Naive B cell (primary cell): ENCODE measurements around the gene RELN. TPM values are rescaled to one million over a fixed set of nuclear protein-coding genes. Genes with fewer than 3 reads are reported as not detected.
A peak's percentile ranks its signal among the peaks of the same experiment; 100 is the strongest.

Source experiments
- ATAC-seq, 2 donors: fragments of 150-1000 bp; cut with Tn5 transposase; 2 replicates each; pipeline ENCODE4 v1.10.0; 2021; ENCODE audit warnings: low read depth in 2 of 2, mild to moderate bottlenecking in 2 of 2, moderate library complexity in 2 of 2
- DNase-seq: peaks from one replicate; pipeline ENCODE4 v3.0.0; 2022
- H3K27ac Mint-ChIP-seq, 6 donors: one replicate each; pipeline ENCODE4 v1.8.0; 2020 to 2022; ENCODE audit warnings: mild to moderate bottlenecking in 6 of 6, mixed read lengths in 6 of 6, moderate library complexity in 5 of 6, inconsistent platforms in 2 of 6
- H3K27me3 Mint-ChIP-seq, 3 donors: one replicate each; pipeline ENCODE4 v1.8.0; 2021 to 2022; ENCODE audit warnings: mixed read lengths in 3 of 3, mild to moderate bottlenecking in 1 of 3
- H3K36me3 Mint-ChIP-seq, 2 donors: one replicate each; pipeline ENCODE4 v1.8.0; 2020 to 2022; ENCODE audit warnings: mixed read lengths in 2 of 2, inconsistent platforms in 1 of 2, mild to moderate bottlenecking in 1 of 2
- H3K4me1 Mint-ChIP-seq, 3 donors: one replicate each; pipeline ENCODE4 v1.8.0; 2020 to 2022; ENCODE audit warnings: mixed read lengths in 3 of 3, inconsistent platforms in 1 of 3, mild to moderate bottlenecking in 1 of 3, moderate library complexity in 1 of 3
- H3K4me3 Mint-ChIP-seq, 8 donors: one replicate each; pipeline ENCODE4 v1.8.0; 2020 to 2022; ENCODE audit warnings: mild to moderate bottlenecking in 8 of 8, mixed read lengths in 8 of 8, moderate library complexity in 8 of 8, inconsistent platforms in 2 of 8
- H3K9me3 Mint-ChIP-seq, 7 donors: one replicate each; pipeline ENCODE4 v1.8.0; 2020 to 2022; ENCODE audit warnings: mixed read lengths in 7 of 7, mild to moderate bottlenecking in 5 of 7, inconsistent platforms in 2 of 7, moderate library complexity in 1 of 7
- polyA plus RNA-seq, 6 donors: library from polyadenylated mRNA; unstranded; fragments of 300-500 nt; fragmentation: Illumina TruSeq; gene quantifications; one replicate each; pipeline ENCODE4 v1.2.3, GENCODE V29; 2021; ENCODE audit warnings: low read depth in 6 of 6

Gene RELN
- polyA plus RNA-seq, 6 donors from 2014 or later = not detected

DNA sequence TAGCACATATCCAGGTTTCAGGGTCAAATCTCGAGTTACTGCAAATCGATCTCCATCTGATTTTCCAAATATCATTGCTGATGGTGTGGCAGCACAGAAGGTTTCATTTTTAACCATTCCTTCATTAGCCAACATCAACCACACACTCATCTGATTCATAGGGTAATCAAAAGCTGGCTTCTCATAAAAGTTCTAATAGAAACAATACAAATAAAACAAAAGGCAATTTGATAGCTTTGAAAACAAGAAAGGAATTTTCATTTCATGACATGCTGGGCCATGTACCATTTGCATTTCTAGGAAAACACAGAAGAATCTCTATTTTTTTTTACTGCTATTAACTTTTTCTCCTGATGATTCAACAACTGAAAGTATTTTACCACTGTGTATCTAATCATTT, 395.8 kb downstream of the RELN start:
- Mint-ChIP-seq H3K27me3 (peaks cover 0 to 18% (median 8%) of the 10 kb centered on the region in 3 donors), H3K27ac (no peak overlapping the region), H3K9me3 (peaks cover 0 to 4% (median 0%) of the 10 kb centered on the region in 7 donors), H3K4me3 (no peak overlapping the region), H3K4me1 (no peaks in the 10 kb centered on the region), H3K36me3 (no peaks in the 10 kb centered on the region)
- no peak for ATAC-seq
- DNase-seq = no peak

DNA sequence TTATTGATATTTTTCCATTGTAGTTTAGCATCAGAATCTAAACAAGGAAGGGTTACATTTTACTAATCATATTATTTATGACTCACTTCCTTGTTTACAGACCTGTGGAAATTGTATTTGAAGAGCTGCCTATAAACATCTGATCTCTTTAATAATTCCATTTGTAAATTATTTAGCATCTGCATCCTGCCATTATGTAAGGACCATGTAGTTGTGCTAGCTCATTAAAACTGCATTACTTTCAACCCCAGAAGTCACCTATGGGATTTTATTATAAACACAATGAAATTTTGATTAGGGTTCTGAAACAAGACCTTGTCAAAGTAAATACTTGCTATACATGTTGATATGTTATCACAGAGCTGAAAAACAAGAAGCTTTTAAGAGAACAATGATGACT, 396.6 kb downstream of the RELN start:
- H3K27me3 Mint-ChIP-seq = peaks cover 0 to 14% (median 8%) of the 10 kb centered on the region in 3 donors
- no peak for DNase-seq
- H3K4me3 Mint-ChIP-seq = no peak overlapping the region
- ATAC-seq = no peak
- peaks cover 0 to 4% (median 0%) of the 10 kb centered on the region in 7 donors for H3K9me3 Mint-ChIP-seq
- no peak overlapping the region for H3K27ac Mint-ChIP-seq
- H3K36me3 Mint-ChIP-seq = no peaks in the 10 kb centered on the region
- H3K4me1 Mint-ChIP-seq = no peaks in the 10 kb centered on the region

DNA sequence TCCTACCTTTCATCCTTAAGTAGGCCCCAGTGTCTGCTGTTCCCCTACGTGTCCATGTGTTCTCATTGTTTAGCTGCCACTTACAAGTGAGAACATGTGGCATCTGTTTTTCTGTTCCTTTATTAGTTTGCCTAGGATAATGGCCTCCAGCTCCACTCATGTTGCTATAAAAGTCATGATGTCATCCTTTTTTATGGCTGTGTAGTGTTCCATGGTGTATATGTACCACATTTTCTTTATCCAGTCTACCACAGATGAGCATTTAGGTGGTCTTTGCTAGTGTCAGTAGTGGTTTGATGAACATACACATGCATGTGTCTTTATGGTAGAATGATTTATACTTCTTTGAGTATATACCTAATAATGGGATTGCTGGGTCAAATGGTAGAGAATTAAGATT, 397.3 kb downstream of the RELN start:
- ATAC-seq = no peak
- peaks cover 0 to 4% (median 0%) of the 10 kb centered on the region in 7 donors for H3K9me3 Mint-ChIP-seq
- no peak overlapping the region for H3K27ac Mint-ChIP-seq
- no peaks in the 10 kb centered on the region for H3K36me3 Mint-ChIP-seq
- no peaks in the 10 kb centered on the region for H3K4me1 Mint-ChIP-seq
- H3K4me3 Mint-ChIP-seq = no peak overlapping the region
- no peak for DNase-seq
- H3K27me3 Mint-ChIP-seq = peaks cover 0 to 16% (median 8%) of the 10 kb centered on the region in 3 donors

DNA sequence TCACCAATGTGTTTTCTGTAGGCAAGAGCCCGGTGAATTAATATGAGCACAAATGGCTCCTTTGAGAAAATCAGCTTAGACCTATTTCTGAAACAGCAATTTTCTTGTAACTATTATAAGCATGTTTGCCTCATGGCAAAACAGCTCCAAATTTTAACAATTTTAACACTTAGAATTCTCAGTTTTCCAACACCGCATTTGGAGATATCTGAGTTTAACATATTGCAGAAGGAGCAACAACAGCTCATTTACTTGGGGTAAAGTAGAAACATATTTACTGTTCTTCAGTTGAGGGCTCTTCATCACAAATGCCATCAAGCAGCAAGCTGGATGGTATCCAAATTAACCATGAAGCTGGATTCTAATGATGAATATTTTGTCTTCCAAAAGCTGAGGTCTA, 409.4 kb downstream of the RELN start:
- Mint-ChIP-seq H3K27ac (no peak overlapping the region), H3K4me1 (no peaks in the 10 kb centered on the region), H3K4me3 (no peak overlapping the region), H3K27me3 (peaks cover 7 to 45% (median 29%) of the 10 kb centered on the region in 3 donors), H3K36me3 (no peaks in the 10 kb centered on the region), H3K9me3 (peaks cover 0 to 4% (median 2%) of the 10 kb centered on the region in 7 donors)
- DNase-seq (no peak), ATAC-seq (no peak)

DNA sequence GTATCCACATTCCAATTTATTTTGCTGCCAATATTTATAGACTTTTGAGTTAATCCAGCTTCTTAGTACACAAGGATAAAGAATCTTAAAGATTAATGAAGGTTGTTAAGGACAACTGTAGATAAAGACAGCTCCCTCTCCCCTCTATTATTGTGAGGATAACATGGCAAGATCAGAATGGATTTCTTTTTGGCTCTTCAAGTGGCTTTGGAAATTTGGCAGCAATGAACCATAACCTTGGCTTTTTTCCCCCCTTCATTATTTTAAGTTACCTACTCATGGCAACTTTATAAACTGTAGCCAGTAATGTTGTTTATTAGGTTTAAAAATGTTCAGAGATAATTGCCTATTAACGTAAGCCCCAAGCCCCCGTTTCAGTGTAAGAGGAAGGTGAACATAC, 412.4 kb downstream of the RELN start:
- no peak for DNase-seq
- H3K27ac Mint-ChIP-seq = no peak overlapping the region
- no peak overlapping the region for H3K4me3 Mint-ChIP-seq
- H3K4me1 Mint-ChIP-seq = no peaks in the 10 kb centered on the region
- H3K9me3 Mint-ChIP-seq = peaks cover 0 to 2% (median 0%) of the 10 kb centered on the region in 7 donors
- no peaks in the 10 kb centered on the region for H3K36me3 Mint-ChIP-seq
- H3K27me3 Mint-ChIP-seq = peaks cover 12 to 37% (median 24%) of the 10 kb centered on the region in 3 donors
- no peak for ATAC-seq

DNA sequence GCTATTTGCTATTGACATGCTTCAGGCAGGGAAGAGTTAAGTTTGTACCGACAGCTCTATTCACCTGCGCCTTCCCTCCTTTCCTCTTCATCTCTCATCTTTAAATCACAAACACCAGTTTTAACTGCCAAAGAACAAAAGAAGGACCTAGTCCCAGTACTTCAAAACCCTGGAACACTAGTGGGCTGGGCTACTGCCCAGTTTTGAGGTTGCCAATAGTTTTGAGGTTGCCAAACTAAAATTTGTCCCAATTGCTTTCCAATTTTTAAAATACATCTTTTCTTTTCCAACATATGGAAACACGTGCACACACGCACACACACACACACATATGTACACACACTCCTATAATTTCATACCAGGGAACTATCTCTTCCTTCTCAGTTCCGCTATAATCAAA, 412.8 kb downstream of the RELN start:
- Mint-ChIP-seq H3K4me1 (no peaks in the 10 kb centered on the region), H3K27ac (no peak overlapping the region), H3K36me3 (no peaks in the 10 kb centered on the region), H3K27me3 (peaks cover 12 to 40% (median 24%) of the 10 kb centered on the region in 3 donors), H3K4me3 (no peak overlapping the region), H3K9me3 (peaks cover 0 to 2% (median 0%) of the 10 kb centered on the region in 7 donors)
- no peak for DNase-seq
- ATAC-seq = no peak

DNA sequence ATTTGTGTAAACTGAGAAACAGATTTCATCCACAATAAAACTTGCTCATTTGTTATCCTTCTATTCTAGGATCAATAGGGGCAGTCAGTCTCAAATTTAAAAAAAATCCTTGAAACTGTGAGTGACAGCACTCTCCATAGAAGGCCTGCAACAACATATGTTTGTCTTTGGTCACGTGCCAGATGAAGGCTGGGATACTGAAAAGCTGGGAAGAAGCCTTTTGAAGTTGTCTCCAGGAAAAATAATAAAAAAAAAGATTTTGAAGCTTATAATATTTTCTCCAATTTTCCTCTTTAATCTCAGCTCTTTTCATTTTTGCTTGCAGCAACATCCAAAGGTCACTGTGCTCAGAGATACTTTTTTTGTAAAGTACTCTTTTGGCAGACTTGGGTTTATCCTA, 414.9 kb downstream of the RELN start:
- H3K9me3 Mint-ChIP-seq = peaks cover 0 to 2% (median 0%) of the 10 kb centered on the region in 7 donors
- DNase-seq (no peak), ATAC-seq (no peak)
- no peaks in the 10 kb centered on the region for H3K4me1 Mint-ChIP-seq
- H3K27ac Mint-ChIP-seq = no peak overlapping the region
- H3K27me3 Mint-ChIP-seq = peaks cover 12 to 30% (median 21%) of the 10 kb centered on the region in 3 donors
- H3K36me3 Mint-ChIP-seq = no peaks in the 10 kb centered on the region
- H3K4me3 Mint-ChIP-seq = no peak overlapping the region

DNA sequence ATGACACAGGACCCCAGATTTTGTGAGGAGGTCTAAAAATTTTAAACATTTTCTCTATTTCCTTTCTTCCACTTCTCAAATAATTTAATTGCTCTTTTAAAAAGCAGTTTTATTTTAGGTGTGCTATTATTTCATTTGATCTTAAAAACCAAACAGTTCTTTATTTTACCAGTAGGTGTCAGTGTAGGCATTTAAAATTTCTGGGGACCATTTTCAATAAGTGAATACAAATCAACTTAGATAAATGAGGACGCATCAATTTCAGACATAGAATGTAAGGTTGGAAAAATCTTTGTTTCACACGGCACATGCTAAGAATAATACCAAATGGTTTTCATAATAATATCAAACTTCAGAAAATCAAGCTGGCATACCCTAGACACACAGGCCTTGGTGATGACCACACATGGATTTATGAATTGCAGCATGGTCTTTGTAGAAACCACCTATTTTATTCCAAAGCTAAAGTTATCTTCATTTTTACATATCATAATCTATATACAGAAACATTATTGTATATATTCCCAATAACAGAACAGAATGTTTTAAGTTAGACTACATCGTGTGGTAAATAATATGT, 415.9 kb downstream of the RELN start:
- Mint-ChIP-seq H3K4me1 (no peaks in the 10 kb centered on the region), H3K4me3 (no peak overlapping the region)
- ATAC-seq = no peak

DNA sequence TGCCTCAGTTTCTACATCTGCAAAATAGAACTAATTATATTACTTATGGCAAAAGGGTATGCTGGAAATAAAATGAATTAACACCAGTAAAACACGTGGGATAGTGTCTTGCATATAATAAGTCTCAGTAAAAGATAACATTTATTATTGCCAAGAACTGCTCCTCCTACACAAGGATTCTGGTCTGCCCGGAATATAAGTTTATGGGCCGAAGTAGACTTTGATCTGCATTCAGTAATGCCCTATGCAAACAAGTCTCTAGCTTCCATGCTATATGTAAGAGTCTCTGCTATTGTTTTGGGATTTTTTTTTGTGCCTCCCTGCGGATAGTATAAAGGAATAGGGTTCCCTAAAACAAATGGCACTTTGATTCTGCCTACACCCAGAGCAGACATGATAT, 417.9 kb downstream of the RELN start:
- no peak for ATAC-seq
- no peak for DNase-seq
- Mint-ChIP-seq H3K27ac (no peak overlapping the region), H3K4me3 (no peak overlapping the region), H3K9me3 (no peaks in the 10 kb centered on the region), H3K4me1 (no peaks in the 10 kb centered on the region), H3K36me3 (no peaks in the 10 kb centered on the region), H3K27me3 (peaks cover 1 to 19% (median 11%) of the 10 kb centered on the region in 3 donors)

More for the DNA sequence above, 415.9 kb downstream of the RELN start:
- peak; percentile 11 for DNase-seq
- Mint-ChIP-seq H3K27me3 (peaks cover 12 to 20% (median 13%) of the 10 kb centered on the region in 3 donors), H3K36me3 (no peaks in the 10 kb centered on the region), H3K27ac (no peak overlapping the region), H3K9me3 (peaks cover 0 to 2% (median 0%) of the 10 kb centered on the region in 7 donors)

DNA sequence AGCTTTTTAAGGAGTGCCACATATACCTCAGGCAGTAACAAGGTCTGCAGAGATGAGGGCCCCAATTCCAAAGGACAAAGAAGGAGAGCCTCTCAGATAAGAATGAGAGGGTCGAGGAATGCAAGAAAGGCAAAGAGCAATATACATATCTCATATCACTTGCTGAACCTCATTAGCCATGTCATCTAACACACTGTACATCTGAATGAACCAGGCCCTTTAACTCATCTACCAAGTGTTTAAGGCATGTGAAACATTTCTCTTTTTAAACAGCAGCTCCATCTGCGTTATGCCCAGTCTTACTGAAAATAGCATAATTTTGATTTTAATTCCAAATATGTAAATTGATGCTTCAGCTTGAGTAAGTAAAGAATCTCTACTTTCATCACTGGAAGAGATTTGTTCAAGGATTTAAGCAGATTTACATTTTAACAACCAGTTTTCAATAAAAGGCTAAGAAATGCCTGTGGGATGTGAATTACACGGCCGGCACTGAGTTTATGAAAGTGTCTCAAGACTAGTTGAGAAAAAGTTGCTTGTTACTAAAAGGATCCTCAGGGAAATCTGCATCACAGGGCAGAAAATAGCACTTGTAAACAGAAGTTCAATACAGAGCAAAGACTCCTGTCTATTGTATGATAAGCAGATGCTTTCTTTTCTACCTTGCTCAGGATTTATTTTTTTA, 419.7 kb downstream of the RELN start:
- Mint-ChIP-seq H3K36me3 (no peaks in the 10 kb centered on the region), H3K4me1 (no peaks in the 10 kb centered on the region), H3K9me3 (no peaks in the 10 kb centered on the region), H3K4me3 (no peak overlapping the region), H3K27ac (no peak overlapping the region), H3K27me3 (peaks cover 0 to 27% (median 11%) of the 10 kb centered on the region in 3 donors)
- DNase-seq (no peak), ATAC-seq (no peak)

DNA sequence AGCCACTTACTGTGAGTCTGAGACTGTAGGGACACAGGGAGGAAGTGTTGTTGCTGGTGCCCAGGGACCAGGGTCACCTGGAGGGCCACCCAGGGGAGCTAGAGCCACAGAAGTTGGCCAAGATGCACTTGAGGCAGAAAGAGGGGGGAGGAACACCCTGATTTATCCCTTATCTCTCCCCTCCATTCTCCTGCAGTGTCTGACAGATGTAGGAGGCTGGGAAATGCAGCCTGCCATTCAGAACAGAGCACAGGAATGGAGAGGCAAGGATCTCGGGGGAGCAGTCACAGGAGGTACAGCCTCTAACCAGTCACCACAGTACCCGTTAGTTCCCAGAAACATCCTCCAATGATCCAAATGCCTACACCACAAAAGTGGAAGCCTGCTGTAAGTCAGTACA, 425.0 kb downstream of the RELN start:
- H3K4me3 Mint-ChIP-seq = no peak overlapping the region
- no peaks in the 10 kb centered on the region for H3K4me1 Mint-ChIP-seq
- DNase-seq (no peak), ATAC-seq (no peak)
- peaks cover 9 to 23% (median 10%) of the 10 kb centered on the region in 3 donors for H3K27me3 Mint-ChIP-seq
- H3K36me3 Mint-ChIP-seq = no peaks in the 10 kb centered on the region
- peak overlapping the region in 1 of 6 donors; percentile 28 for H3K27ac Mint-ChIP-seq
- no peaks in the 10 kb centered on the region for H3K9me3 Mint-ChIP-seq

DNA sequence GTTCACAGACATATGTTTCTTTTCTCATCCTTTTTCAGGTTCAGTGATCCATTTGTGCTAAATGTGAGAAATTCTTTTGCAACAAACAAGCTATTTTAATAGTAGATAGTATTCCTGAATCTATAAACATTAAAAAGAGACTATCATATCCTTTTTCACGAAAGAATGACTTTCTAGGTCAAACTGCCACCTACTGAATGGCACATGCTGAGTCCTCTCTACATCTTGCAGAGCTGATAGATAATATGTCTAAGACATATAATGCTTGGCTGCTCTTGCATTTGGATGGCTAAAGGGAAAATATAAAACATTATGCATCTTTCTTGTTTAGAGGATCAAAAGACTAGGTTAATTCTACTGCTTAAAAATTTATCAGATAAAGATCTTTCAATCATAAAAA, 429.3 kb downstream of the RELN start:
- DNase-seq (no peak), ATAC-seq (no peak)
- Mint-ChIP-seq H3K9me3 (no peaks in the 10 kb centered on the region), H3K27me3 (peaks cover 12 to 20% (median 18%) of the 10 kb centered on the region in 3 donors), H3K27ac (no peak overlapping the region), H3K4me3 (no peak overlapping the region), H3K4me1 (no peaks in the 10 kb centered on the region), H3K36me3 (no peaks in the 10 kb centered on the region)

DNA sequence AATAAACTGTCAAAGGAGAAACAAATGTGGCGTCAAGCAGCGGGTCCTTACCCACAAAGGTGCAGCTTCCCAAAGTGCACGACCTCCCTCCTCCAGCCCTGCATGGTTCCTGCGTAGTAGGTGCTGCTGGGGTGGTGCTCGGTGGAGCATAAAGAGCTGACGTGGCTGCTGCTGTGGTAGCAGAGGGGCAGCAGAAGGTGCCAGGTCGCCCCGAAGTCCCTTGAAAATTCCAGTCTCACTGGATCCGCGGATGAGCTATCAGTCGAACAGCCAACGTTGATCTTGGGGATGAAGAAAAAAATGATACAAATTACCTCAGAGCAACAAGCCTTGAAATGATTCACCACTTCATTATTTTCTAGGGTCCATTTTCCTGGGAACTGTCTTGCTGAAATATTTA, 438.4 kb downstream of the RELN start:
- no peaks in the 10 kb centered on the region for H3K9me3 Mint-ChIP-seq
- ATAC-seq (no peak), DNase-seq (no peak)
- H3K36me3 Mint-ChIP-seq = no peaks in the 10 kb centered on the region
- H3K4me3 Mint-ChIP-seq = no peak overlapping the region
- H3K27ac Mint-ChIP-seq = peak overlapping the region in 1 of 6 donors; percentile 50
- peaks cover 0 to 18% (median 8%) of the 10 kb centered on the region in 3 donors for H3K27me3 Mint-ChIP-seq
- H3K4me1 Mint-ChIP-seq = no peaks in the 10 kb centered on the region

DNA sequence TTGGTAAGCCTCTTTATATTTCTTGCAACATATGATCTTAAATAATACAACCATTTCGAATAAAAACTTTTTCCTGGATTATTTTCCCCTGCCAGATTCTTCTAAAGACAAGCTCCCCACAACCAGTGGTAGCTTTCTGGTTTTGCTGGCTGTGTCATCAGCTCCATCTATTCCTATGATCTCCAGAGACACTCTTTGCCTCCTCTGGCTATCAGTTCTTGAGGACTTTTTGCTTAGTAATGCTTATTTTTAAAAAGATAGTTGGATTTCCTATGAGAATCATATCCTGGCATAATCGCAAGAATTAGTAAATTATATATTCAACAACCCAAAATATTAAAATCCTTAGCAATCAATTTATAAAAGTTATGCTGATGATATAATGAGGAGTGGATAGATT, 439.7 kb downstream of the RELN start:
- Mint-ChIP-seq H3K4me3 (no peak overlapping the region), H3K9me3 (no peaks in the 10 kb centered on the region), H3K36me3 (no peaks in the 10 kb centered on the region), H3K27me3 (peaks cover 0 to 19% (median 14%) of the 10 kb centered on the region in 3 donors), H3K4me1 (no peaks in the 10 kb centered on the region), H3K27ac (no peak overlapping the region)
- DNase-seq (no peak), ATAC-seq (no peak)
